HG02763 (cell line): ENCODE results near the gene TTC16.
A peak's percentile ranks its signal among the peaks of the same experiment; 100 is the strongest.

Experiments
- ATAC-seq: cut with Tn5 transposase; IDR thresholded peaks from one replicate; pipeline ENCODE4 v1.9.1; 2021; ENCODE audit warnings: mild to moderate bottlenecking, moderate library complexity; ENCODE audit not compliant: unreplicated experiment

TTC16 gene

GRCh38 chr9:127694890-127695720 lies 20.8 kb upstream of the TTC16 start:
- ATAC-seq: no peak

- ATAC-seq: no peak
Measured at GRCh38 chr9:127697575-127697974, 18.3 kb upstream of the TTC16 start.

DNA sequence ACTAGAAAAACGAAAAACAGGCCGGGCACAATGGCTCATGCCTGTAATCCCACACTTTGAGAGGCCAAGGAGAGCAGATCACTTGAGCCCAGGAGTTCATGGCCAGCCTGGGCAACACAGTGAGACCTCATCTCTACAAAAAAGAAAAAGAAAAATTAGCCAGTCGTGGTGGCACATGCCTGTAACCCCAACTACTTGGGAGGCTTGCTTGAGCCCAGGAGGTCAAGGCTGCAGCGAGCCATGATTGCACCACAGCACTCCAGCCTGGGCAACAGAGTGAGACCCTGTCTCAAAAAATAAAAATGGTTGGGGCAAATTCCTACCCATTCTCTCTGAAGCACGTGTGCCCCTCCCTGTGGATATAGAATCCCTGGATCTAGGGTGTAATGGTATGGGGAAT lies 17.5 kb upstream of the TTC16 start:
- no peak for ATAC-seq

- peak; percentile 86 for ATAC-seq
Measured at GRCh38 chr9:127698985-127699670, 16.8 kb upstream of the TTC16 start.

DNA sequence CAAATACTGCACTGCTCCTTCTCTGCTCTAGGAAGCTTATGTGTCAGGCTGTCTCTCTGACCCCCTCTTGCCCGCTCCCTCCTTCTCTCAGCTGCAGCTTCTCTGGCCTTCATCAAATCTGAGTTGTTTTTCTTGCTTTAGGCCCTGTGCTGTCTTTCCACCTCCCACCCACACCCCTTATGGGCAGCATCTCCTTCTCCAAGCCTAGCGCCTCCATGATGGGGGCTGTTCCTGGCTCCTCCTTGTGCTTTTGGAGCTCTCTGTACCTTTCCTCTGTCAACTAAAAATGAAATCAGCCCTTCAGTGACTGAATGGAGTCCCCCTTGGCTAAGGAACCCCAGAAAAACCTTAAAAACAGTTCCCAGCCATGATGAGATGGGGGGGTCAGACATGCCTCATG lies 15.7 kb upstream of the TTC16 start:
- ATAC-seq: no peak

DNA sequence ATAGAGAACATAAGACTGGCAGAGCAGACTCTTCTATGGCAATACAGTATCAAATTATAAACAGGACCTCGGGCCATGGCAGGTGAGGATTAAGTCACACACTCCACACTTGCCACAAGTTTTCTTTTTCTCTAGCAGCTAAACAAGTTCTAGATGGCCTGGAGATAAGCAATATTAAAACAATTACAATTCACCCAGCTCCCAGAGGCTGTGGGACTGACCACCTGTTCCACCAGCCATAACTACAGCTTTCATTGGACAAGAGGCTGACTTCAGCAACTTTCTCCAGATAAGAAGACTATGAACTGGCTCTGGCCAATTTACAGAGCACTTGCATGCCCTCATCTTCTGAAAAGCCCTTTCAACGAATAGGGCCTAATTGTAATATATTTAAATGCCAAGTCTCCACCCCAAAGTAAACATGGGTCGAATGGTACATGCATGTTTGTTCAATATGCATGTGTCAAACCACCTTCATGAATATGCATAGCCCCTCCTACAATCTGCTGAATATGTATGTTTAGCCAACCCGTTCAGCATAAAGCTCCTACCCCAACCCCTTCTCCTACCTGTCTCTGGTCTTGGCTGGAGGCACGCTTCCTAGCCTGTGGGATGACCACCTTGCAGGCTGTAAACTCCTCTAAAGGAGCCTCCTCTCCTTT lies 15.2 kb upstream of the TTC16 start:
- no peak for ATAC-seq

DNA sequence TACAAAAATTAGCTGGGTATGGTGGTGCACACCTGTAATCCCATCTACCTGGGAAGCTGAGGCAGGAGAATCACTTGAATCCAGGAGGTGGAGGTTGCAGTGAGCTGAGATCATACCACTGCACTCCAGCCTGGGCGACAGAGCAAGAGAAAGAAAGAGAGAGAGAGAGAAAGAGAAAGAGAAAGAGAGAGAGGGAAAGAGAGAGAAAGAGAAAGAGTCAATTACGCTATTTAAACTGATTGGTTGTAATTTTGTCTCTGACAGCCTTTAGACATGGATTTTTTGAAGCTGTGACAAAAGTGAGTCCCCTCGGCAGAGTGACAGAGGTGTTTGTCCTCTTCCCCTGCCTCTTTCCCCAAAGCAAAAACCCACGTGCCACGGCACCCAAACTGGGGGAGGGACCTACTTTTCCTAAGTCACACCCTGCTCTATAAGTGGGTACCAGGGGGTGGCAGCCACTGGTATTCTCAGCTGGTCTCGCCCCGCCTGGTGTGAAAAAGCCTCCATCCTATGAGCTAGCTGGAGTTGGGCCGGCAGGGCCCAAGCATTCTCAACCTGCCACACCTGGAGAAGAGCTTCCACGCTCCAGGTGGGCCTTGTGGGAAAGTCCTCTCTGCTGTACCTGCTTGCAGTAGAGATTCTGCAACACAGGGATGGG lies 12.5 kb upstream of the TTC16 start:
- ATAC-seq: no peak

- ATAC-seq: no peak
Measured at GRCh38 chr9:127705577-127706379, 10.1 kb upstream of the TTC16 start.

DNA sequence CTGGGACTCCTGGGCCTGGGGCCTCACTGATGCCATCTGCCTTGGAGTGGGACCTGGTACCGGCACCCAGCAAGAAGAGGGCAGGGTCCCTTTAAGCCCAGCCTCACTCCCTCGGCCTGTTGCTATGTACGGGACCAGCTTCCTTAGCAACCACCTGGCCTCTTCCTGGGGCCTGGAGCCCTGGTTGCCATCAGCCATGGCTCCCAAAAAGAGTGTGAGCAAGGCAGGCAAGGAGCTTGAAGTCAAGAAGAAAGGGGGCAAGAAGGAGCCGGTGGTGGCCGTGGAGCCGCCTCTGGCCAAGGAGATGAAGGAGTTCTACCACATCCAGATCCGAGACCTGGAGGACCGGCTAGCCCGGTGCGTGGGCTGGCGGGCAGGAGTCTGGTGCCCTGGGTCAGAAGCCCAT lies 9.0 kb upstream of the TTC16 start, which contains the start of gene CFAP157:
Gene CFAP157, plus strand, starts transcription at position 153 of the 406 bp plus-strand sequence. Its CDS starts 44 bp downstream, at position 197.
- ATAC-seq: no peak

DNA sequence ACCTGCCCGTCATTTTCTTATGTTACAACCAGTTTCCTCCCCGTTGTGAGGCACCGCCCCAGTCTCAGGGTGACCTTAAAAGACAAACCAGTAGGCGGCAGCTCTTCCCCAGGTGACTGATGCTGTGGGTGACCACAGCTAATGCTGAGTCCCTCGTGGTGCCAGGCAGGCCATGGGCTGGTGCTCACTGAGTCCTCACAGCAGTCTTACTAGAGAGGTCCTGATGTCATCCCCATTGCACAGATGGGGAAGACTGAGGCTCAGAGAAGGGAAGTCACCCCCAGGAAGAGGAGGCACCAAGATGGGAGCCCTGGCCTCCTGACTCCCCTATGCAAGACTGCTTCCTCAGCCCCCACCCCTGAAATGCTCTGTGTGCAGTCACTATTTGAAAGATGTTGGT lies 8.1 kb upstream of the TTC16 start:
- ATAC-seq: no peak

GRCh38 chr9:127708952-127709587 lies 6.8 kb upstream of the TTC16 start:
- ATAC-seq: no peak

GRCh38 chr9:127710204-127710783 lies 5.6 kb upstream of the TTC16 start:
- ATAC-seq: no peak

- ATAC-seq: no peak
Measured at GRCh38 chr9:127711226-127711701, 4.6 kb upstream of the TTC16 start.

DNA sequence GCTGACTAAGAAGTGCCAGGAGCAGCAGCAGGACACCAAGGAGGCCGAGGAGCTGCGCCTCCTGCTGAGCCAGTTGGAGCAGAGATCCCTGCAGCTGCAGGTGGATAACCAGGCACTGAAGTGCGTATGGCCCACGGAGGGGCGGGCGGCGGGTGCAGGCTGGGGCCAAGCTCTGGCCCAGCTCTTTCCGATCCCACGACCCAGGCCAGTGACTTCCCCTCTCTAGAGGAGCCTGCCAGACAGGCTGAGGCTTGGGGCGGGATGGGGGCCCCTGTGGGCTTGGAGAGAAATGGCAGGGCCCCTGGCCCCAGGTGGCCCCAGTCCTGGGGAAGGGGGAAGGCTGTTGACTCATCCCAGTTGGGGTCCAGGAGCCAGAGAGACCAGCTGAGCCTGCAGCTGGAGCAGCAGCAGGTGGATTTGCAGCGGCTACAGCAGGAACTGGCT lies 4.0 kb upstream of the TTC16 start:
- ATAC-seq: no peak

- ATAC-seq: no peak
Measured at GRCh38 chr9:127712371-127712770, 3.5 kb upstream of the TTC16 start.

DNA sequence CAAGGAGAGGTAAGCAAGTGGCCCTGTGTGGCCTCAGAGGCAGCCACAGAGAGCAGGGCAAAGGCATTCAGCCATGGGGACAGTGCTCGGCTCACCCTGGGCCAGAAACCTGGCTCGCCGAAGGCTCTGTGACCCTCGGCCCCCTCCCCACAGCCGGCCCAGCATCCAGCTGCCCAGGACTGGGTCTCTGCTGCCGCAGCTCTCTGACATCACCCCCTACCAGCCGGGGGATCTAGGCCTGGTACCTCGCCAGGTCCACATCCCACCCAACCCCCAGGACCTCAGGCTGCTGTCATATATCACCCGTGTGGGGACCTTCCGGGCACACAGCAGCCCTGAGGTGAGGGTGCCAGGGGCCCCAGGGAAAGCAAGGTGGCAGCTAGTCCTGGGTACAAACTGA lies 3.0 kb upstream of the TTC16 start:
- ATAC-seq: no peak

GRCh38 chr9:127714020-127714750 lies 1.7 kb upstream of the TTC16 start:
- ATAC-seq: no peak

DNA sequence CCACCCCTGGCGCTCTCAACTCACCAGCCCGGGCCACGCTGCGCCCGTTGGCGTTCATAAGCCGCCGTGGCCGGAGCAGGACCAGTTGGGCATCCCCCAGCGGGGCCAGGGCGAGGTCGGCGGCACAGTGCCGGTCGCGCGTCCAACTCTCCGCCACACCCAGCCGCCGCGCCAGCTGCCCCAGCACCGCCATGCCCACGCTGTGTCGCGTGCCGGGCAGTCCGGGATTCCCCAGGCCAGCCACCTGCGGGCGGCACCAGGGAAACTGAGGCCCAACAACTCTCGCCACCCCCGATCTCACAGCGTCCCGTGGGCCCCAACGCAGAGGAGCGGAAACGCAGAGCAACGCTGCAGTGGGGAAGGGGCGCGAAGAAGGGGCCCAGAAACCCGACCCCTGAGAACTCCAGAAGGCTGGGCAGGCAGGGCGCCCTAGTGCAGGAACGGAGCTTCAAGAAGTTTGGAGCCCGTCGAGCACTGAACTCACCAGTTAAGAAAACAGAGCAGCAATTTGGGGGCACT lies 869 bp upstream of the TTC16 start:
- ATAC-seq: no peak
